ENCODE data around the gene PPP1R36. TPM values are rescaled to one million over a fixed set of nuclear protein-coding genes. Genes with fewer than 3 reads are reported as not detected.

Gene PPP1R36
- total RNA-seq, 4 donors from 2014 or later = 2.3 to 5.7 (median 3.9) TPM

GRCh38 chr14:64542836-64543201 is 6.9 kb upstream of the PPP1R36 start:
- no peak for TF ChIP-seq CTCF (IDR thresholded peaks at IDR 0.05; ENCODE audit: low read depth)

- TF ChIP-seq CTCF (IDR thresholded peaks at IDR 0.05; ENCODE audit: low read depth) = no peak
Observed at GRCh38 chr14:64544607-64545312, 5.0 kb upstream of the PPP1R36 start.

GRCh38 chr14:64549016-64549415 is 745 bp upstream of the PPP1R36 start:
- no peak for TF ChIP-seq CTCF (IDR thresholded peaks at IDR 0.05; ENCODE audit: low read depth)

GRCh38 chr14:64550621-64551333 is 1.0 kb downstream of the PPP1R36 start:
- no peak for TF ChIP-seq CTCF (IDR thresholded peaks at IDR 0.05; ENCODE audit: low read depth)

GRCh38 chr14:64554556-64554955 is 4.8 kb downstream of the PPP1R36 start:
- no peak for TF ChIP-seq CTCF (IDR thresholded peaks at IDR 0.05; ENCODE audit: low read depth)

- no peak for TF ChIP-seq CTCF (IDR thresholded peaks at IDR 0.05; ENCODE audit: low read depth)
Observed at GRCh38 chr14:64556526-64556925, 6.8 kb downstream of the PPP1R36 start.

GRCh38 chr14:64561631-64562030 is 11.9 kb downstream of the PPP1R36 start:
- TF ChIP-seq CTCF (IDR thresholded peaks at IDR 0.05; ENCODE audit: low read depth) = no peak

All from subcutaneous adipose tissue (tissue), 4 donors.